Measurements from ENCODE around the gene APH1A.
"Not testable (repeated sequence)": the region's sequence is repeated elsewhere in the genome, so short reads cannot be mapped to it uniquely, and the experiment has no call there.

APH1A gene

GRCh38 chr1:150233359-150234308, 35.2 kb downstream of the APH1A start:
- peak; percentile 38 for DNase-seq

DNA sequence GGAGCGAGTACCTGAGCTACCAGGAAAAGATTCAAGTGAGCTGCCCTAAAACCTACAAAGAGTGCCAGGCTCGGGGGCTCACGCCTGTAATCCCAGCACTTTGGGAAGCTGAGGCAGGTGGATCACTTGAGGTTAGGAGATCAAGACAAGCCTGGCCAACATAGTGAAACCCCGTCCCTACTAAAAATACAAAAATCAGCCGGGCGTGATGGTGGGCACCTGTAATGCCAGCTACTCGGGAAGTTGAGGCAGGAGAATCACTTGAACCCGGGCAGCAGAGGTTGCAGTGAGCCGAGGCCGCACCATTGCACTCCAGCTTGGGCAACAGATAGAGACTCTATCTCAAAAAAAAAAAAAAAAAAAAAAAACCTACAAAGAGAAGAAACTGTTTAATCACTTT, 35.9 kb downstream of the APH1A start:
- DNase-seq, result not testable (repeated sequence)

DNA sequence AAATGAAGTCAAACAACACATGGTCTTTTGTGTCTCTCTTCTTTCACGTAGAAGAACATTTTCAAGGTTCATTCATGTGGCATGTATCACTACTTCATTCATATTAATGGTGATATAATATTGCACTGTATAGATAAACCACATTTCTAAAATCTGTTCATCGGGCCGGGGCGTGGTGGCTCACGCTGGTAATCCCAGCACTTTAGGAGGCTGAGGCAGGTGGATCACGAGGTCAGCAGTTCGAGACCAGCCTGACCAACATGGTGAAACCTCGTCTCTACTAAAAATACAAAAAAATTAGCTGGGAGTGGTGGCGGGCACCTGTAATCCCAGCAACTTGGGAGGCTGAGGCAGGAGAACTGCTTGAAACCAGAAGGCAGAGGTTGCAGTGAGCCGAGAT, 40.6 kb downstream of the APH1A start:
- DNase-seq, result not testable (repeated sequence)

GRCh38 chr1:150227228-150227627, 41.6 kb downstream of the APH1A start:
- no peak for DNase-seq

DNA sequence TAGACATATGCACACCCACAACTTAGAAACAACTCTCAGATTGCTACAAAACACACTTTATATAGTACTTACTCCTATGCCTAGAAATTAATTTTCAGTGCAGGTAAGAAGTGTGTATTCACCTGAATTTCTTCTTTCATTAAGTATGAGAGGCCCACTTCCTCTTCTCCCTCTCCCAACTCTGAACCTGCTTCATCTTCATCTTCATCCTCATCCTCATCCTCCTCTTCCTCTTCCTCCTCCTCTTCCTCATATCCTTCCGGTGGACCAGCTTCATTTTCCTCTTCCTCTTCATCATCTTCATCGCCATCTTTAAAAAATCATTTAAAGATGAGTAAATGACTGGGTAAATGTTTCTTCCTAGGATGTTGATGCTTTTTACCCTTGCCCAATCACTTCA, 42.3 kb downstream of the APH1A start:
- no peak for DNase-seq

DNA sequence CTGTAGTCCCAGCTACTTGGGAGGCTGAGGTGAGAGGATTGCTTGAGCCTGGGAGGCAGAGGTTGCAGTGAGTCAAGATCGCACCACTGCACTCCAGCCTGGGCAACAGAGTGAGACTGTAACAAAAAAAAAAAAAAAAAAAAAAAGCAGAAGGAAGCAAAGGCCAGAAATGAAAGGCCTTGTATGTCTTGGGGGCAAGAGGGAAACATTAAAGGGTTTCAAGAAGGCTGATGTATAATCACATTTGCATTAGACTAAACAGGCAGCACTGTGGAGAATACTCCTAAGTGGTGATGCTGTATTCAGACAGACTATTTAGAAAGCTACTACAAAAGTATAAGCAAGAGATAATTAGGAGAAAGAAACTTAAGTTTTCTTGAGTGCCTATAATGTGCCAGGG, 43.3 kb downstream of the APH1A start:
- no peak for DNase-seq

- no peak for DNase-seq
Measured at GRCh38 chr1:150224983-150225382, 43.8 kb downstream of the APH1A start.

- peak; percentile 48 for DNase-seq
Measured at GRCh38 chr1:150221552-150221951, 47.3 kb downstream of the APH1A start.

- not testable (repeated sequence) for DNase-seq
Measured at GRCh38 chr1:150215855-150216254, 53.0 kb downstream of the APH1A start.

All from CD4-positive, alpha-beta T cell treated with Interleukin-21 for 1 hour (primary cell).